GM12875 (cell line): ENCODE data around the gene SLC17A8.

Source experiments
- H3K4me3 ChIP-seq: one replicate; pipeline ENCODE4 v1.5.1; 2011; ENCODE audit warnings: low read depth, low read length, control low read depth
- TF ChIP-seq, protein P1 (sequence below): IDR thresholded peaks from 2 replicates; pipeline ENCODE4 v1.5.1; 2011; ENCODE audit warnings: low read depth, mild to moderate bottlenecking, control low read depth, inconsistent platforms, low read length, moderate library complexity, borderline replicate concordance; ENCODE audit not compliant: insufficient read depth

SLC17A8 gene

DNA sequence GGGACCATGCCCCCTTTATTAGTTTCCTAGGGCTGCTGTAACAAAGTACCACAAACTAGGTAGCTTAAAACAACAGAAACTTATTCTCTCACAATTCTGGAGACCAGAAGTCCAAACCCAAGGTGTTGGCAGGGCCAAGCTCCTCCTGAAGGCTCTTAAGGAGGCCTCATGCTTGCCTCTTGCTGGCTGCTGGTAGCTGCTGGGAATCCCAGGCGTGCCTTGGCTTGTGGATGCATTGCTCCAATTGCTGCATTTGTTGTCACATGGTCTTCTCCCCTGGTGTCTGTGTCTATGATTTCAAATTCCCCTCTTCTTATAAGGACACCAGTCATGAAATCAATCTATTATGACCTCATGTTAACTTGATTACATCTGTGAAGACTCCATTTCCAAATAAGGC lies 11.2 kb downstream of the SLC17A8 start:
- TF ChIP-seq, protein P1, sequence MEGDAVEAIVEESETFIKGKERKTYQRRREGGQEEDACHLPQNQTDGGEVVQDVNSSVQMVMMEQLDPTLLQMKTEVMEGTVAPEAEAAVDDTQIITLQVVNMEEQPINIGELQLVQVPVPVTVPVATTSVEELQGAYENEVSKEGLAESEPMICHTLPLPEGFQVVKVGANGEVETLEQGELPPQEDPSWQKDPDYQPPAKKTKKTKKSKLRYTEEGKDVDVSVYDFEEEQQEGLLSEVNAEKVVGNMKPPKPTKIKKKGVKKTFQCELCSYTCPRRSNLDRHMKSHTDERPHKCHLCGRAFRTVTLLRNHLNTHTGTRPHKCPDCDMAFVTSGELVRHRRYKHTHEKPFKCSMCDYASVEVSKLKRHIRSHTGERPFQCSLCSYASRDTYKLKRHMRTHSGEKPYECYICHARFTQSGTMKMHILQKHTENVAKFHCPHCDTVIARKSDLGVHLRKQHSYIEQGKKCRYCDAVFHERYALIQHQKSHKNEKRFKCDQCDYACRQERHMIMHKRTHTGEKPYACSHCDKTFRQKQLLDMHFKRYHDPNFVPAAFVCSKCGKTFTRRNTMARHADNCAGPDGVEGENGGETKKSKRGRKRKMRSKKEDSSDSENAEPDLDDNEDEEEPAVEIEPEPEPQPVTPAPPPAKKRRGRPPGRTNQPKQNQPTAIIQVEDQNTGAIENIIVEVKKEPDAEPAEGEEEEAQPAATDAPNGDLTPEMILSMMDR = no peak
- H3K4me3 ChIP-seq = no peak overlapping the region

DNA sequence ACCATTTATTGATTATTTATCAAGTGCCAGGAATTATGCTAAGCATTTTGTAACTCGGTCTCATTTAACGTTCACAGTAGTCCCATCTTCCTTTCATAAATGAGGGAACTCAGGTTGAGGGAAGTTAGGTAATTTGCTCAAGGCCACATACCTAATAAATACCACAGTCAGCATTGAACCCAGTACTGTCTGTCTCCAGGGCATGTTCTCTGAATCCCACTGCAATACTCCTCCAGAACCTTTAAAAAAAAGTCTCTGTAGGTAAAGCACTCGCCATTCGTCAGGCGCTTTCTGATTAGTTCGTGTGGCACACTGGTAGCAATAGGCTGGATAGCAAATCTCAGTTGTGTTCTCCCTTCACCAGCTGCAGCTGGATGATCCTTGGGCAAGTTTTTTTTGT lies 14.3 kb downstream of the SLC17A8 start:
- H3K4me3 ChIP-seq = no peak overlapping the region
- TF ChIP-seq, protein P1 = no peak

DNA sequence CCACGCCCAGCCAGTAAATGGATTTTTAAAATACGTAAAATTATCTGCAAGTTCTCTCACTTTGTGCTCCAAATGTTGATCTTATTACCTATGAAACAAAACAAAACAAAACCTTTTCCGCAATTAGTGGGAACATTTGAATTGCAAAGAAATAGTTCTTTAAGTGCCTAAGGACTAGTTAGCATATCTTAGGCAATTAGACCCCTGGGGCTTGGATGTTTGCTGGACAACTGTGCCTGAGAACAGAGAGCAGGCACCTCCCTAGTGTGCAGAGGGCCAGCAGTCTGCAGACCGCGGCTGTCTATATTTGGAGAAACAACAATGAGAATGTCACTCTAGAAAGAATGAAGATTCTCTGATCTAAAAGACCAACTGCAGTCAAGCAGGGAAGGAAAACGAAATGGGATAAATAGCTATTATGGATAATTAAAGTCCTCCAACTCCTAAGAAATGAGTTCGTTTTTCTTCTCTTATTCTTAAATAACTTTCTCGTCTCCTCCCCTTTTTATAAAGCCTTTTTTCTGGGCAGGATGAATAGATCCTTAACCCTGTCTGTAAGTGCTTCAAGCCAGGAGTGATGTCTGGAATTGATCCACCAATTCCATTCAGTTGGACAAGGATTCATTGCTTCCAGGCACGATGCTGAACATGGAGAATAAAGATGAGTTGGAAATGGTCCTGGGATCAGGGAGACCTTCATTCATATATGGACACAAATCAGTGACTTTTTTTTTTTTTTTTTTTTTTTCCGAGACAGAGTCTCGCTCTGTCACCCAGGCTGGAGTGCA lies 16.2 kb downstream of the SLC17A8 start:
- H3K4me3 ChIP-seq = no peak overlapping the region
- TF ChIP-seq, protein P1 = no peak

DNA sequence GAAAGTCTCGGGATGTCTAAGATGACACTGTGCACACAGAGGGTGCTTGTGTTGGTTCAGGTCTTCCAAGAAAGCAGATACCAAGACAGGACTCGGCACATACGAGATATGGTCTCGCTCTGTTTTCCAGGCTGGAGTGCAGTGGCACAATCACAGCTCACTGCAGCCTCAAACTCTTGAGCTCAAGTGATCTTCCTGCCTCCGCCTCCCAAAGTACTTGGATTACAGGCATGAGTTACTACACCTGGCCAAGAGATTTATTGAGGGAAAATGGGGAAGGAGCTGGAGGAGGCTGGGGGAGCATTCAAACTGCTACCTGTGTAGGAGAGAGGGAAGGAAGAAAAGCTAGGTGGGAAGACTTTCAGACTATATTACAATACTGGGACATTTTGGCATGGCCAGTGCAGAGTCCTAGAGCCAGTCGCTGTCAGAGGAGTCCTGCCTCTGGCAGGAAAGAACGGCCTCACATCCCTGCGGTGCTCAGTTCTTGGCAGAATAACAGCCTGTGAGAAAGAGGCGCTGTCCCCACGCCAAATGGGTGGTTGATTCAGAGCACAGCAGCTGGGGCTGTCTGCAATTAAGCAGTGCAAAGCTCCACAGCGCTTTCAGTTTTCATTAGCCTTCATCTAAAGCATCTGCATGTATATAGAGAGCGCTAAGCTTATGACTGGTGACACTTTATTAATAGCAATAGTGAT lies 18.3 kb downstream of the SLC17A8 start:
- no peak overlapping the region for H3K4me3 ChIP-seq
- TF ChIP-seq, protein P1 = no peak

DNA sequence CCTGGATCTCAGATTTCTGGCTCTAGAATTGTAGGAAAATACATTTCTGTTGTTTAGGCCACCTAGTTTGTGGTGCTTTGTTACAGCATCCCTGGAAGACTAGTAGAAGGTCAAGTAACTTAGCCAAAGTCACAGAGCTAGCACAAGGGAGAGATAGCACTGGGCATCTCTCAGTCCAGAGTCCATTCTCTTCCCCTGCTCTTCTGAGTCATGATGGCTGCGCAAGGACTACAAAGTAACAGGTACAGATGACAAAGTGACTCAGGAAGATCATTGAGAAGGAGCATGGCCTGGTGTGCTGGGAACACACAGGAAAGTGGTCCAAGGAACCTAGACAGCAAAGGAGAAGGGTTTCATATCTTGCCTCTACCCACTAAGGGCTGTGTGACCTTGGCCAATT lies 19.3 kb downstream of the SLC17A8 start:
- TF ChIP-seq, protein P1 = no peak
- no peak overlapping the region for H3K4me3 ChIP-seq

DNA sequence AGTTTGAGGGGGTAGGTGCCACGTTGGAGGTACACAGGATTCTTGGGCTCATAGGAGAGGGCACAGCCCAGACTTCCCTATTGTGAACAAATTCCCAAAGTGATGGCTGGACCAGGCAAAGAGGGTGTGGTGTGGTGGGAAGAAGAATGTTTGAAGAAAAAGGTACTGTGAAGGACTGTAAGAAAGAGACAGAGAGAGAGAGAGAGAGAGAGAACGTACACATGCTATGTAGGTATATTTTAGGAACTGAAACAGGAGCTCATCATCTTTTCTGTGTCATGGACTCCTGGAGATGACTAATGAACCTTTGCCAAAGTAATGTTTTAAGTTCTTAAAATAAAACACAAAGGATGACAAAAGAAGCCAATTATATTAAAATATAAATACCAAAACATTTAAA lies 24.5 kb downstream of the SLC17A8 start:
- no peak overlapping the region for H3K4me3 ChIP-seq
- TF ChIP-seq, protein P1 = no peak

DNA sequence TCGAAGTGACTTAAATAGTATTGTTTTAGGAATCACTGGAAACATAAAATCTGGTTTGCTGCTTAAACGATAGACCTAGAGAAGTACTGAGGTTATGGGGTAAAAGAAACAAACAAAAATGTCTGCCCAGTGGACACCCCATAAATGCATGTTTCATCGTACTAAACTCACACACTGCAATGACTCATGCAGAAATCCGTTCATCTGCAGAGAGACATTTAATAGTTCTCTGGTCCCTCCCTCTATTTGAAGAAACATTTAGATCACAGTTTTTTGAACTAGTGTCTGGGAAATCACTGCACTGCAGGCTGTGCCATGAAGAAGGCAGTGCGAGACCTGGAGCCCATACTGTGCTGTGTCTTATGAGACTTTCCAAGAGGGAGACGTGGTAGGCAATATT lies 25.5 kb downstream of the SLC17A8 start:
- TF ChIP-seq, protein P1 = no peak
- no peak overlapping the region for H3K4me3 ChIP-seq
